ENCODE results near the gene SLC2A5. TPM values are rescaled to one million over a fixed set of nuclear protein-coding genes. Genes with fewer than 3 reads are reported as not detected.
A peak's percentile ranks its signal among the peaks of the same experiment; 100 is the strongest.

SLC2A5 gene
- total and polyA plus RNA-seq, 2 of the 4 experiments (the other 2 are of a cell fraction), result 0.03 to 0.18 TPM

- Histone ChIP-seq H3K18ac (ENCODE audit: low read depth, low read length) (no peak overlapping the region), H3K9ac (ENCODE audit: low read depth, low read length) (no peak overlapping the region), H4K8ac (ENCODE audit: low read depth in 2 of 2, low read length in 2 of 2) (no peak overlapping the region), H3K27ac (ENCODE audit: insufficient read depth, low read length) (no peak overlapping the region), H2BK20ac (ENCODE audit: low read depth, low read length) (no peak overlapping the region), H2AK9ac (replicated peaks; ENCODE audit: low read depth, low read length, poor library complexity) (no peak overlapping the region), H4K20me1 (ENCODE audit: insufficient read depth, low read length) (no peaks in the 10 kb centered on the region), H3K4me1 (ENCODE audit: control insufficient read depth, insufficient read depth, low read length) (peaks cover 9% of the 10 kb centered on the region), H2AK5ac (ENCODE audit: low read depth, low read length) (no peak overlapping the region), H2BK5ac (ENCODE audit: low read depth, low read length, poor library complexity, severe bottlenecking) (no peak overlapping the region), H3K23ac (ENCODE audit: low read depth, low read length) (no peak overlapping the region), H3K36me3 (ENCODE audit: control insufficient read depth, insufficient read depth, low read length) (no peaks in the 10 kb centered on the region), H4K91ac (ENCODE audit: insufficient read depth, low read depth, low read length) (no peak overlapping the region), H2BK120ac (ENCODE audit: low read depth, low read length) (no peak overlapping the region), H3K9me1 (ENCODE audit: insufficient read depth, low read length) (no peaks in the 10 kb centered on the region), H3K56ac (ENCODE audit: extremely low read depth, insufficient read depth, low read length) (no peak overlapping the region), H3K9me3 (ENCODE audit: control insufficient read depth, insufficient read depth, low read length) (no peaks in the 10 kb centered on the region), H2AFZ (replicated peaks; ENCODE audit: low read length, poor library complexity) (peak overlapping the region; percentile 29), H3K4ac (ENCODE audit: low read depth, low read length) (no peak overlapping the region), H3K14ac (replicated peaks; ENCODE audit: low read depth, low read length) (no peak overlapping the region), H3K4me2 (ENCODE audit: low read depth, low read length) (no peak overlapping the region), H3K4me3 (ENCODE audit: insufficient read depth, low read depth, low read length) (no peak overlapping the region), H3K79me1 (ENCODE audit: low read depth in 1 of 2, low read length in 2 of 2) (no peaks in the 10 kb centered on the region), H4K5ac (ENCODE audit: low read depth, low read length) (no peak overlapping the region), H3K27me3 (ENCODE audit: control insufficient read depth, insufficient read depth, low read length) (peaks cover 11% of the 10 kb centered on the region), H2BK15ac (ENCODE audit: low read depth, low read length) (no peak overlapping the region)
- in situ Hi-C loops (cut with MboI; ENCODE audit: low sequenced_read_pairs), result no loop called here
- CTCF ChIA-PET, result no interaction called here
- intact Hi-C loops (cut with micrococcal nuclease), result no loop called here
- POLR2A ChIA-PET (ENCODE audit: unreplicated experiment), result no interaction called here
- ATAC-seq (ENCODE audit: low read depth) (no peak), DNase-seq (no peak)
- 74% methylated on average over 28 of the region's 50 CpGs; no CpG with 5 or more reads in 1 of the 2 experiments for WGBS, 2 experiments (ENCODE audit: extremely low coverage in 2 of 2, insufficient read length in 1 of 2)
- no TSS peak for BruUV-seq (replicated peaks)
- TF ChIP-seq POLR2A (IDR thresholded peaks at IDR 0.05; ENCODE audit: low read depth, low read length), result no peak
- TF ChIP-seq MAFK (IDR thresholded peaks at IDR 0.05; ENCODE audit: low read depth, low read length), result no peak
- TF ChIP-seq RCOR1 (IDR thresholded peaks at IDR 0.05; ENCODE audit: insufficient replicate concordance, low read length), result no peak
- TF ChIP-seq BHLHE40 (IDR thresholded peaks at IDR 0.05; ENCODE audit: low read depth, low read length), result no peak
- TF ChIP-seq CEBPB (IDR thresholded peaks at IDR 0.05; ENCODE audit: low read depth, low read length), result no peak
- TF ChIP-seq RFX5 (IDR thresholded peaks at IDR 0.05; ENCODE audit: low read depth, low read length), result no peak
- TF ChIP-seq FOS (IDR thresholded peaks at IDR 0.05; ENCODE audit: low read depth, low read length), result no peak
- TF ChIP-seq CHD1 (IDR thresholded peaks at IDR 0.05; ENCODE audit: low read depth, low read length), result no peak
- no peak for TF ChIP-seq MXI1 (IDR thresholded peaks at IDR 0.05; ENCODE audit: borderline replicate concordance, low read depth, low read length)
- no peak for TF ChIP-seq ELK1 (IDR thresholded peaks at IDR 0.05; ENCODE audit: borderline replicate concordance, low read depth, low read length)
- TF ChIP-seq RAD21 (IDR thresholded peaks at IDR 0.05; ENCODE audit: low read length), result no peak
- no peak for TF ChIP-seq NFE2L2 (IDR thresholded peaks at IDR 0.05; ENCODE audit: low read depth, low read length)
- TF ChIP-seq MAZ (IDR thresholded peaks at IDR 0.05; ENCODE audit: borderline replicate concordance, low read depth, low read length), result no peak
- TF ChIP-seq SMC3 (IDR thresholded peaks at IDR 0.05; ENCODE audit: low read depth, low read length), result no peak
- no peak for TF ChIP-seq USF2 (IDR thresholded peaks at IDR 0.05; ENCODE audit: low read depth, low read length)
- TF ChIP-seq CTCF (conservative IDR thresholded peaks at IDR 0.05; ENCODE audit: low read depth, low read length), result no peak
- dilution Hi-C loops (cut with HindIII; ENCODE audit: low sequenced_read_pairs, unreplicated experiment), result no loop called here
These were observed 2.3 kb upstream of the SLC2A5 start for GRCh38 chr1:9071554-9072235.
